ENCODE measurements around the gene PLEKHH2.

PLEKHH2 gene

DNA sequence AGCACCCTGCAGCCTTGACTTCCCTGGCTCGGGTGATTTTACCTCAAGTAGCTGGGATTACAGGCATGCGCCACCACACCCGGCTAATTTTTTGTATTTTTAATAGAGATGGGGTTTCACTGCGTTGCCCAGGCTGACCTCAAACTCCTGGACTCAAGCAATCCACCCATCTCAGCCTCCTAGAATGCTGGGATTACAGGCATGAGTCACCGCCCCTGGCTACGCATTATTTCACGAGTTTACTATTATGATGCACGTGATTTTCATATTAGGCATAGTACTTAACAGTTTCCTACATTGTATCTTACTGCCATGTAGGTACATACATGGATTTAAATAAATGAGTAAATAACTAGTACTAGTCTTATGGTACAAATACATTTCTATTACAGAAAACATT is 141.2 kb downstream of the PLEKHH2 start:
- Mint-ChIP-seq H3K27me3 (no peaks in the 10 kb centered on the region), H3K9me3 (no peaks in the 10 kb centered on the region), H3K4me3 (no peak overlapping the region), H3K4me1 (peaks cover 34% of the 10 kb centered on the region), H3K36me3 (ENCODE audit: low read depth) (peaks cover 16% of the 10 kb centered on the region), H3K27ac (no peak overlapping the region)
- ATAC-seq (no peak), DNase-seq (no peak)

DNA sequence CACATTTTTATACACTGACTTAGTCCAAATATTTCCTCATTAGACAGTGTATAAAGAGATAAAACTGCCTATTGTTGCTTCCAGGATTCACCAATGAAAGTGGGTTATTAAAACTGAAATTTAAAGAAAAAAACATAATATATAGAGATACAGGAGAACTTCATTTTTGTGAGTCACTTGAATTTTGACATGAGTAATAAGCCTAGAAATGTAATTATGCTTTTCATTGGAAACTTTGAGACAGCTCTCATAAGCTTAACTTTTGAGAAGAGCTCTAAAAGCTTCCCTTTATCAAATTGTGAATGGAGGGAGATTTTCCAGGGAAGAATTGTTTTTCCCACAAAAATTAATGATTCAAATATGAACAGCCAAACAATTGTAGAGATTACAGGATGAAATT is 150.8 kb downstream of the PLEKHH2 start:
- Mint-ChIP-seq H3K4me3 (no peak overlapping the region), H3K9me3 (no peaks in the 10 kb centered on the region), H3K27ac (peak overlapping the region; percentile 85), H3K27me3 (no peaks in the 10 kb centered on the region), H3K4me1 (peaks cover 44% of the 10 kb centered on the region), H3K36me3 (ENCODE audit: low read depth) (peaks cover 7% of the 10 kb centered on the region)
- DNase-seq (no peak), ATAC-seq (peak; percentile 85)

DNA sequence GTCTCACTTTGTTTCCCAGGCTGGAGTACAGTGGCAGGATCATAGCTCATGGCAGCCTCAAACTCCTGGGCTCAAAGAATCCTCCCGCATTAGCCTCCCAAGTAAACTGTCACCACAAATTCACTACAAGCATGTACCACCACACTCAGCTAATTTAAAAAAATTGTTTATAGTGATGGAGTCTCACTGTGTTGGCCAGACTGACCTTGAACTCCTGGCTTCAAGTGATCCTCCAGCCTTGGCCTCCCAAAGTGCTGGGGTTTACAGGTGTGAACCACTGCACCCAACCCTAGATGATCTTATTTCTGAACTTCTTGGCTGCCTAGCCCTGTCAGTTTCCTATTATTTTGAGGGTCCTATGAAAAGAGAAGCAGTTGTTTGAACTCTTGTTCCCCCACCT is 151.6 kb downstream of the PLEKHH2 start:
- H3K4me1 Mint-ChIP-seq, result peaks cover 44% of the 10 kb centered on the region
- H3K27me3 Mint-ChIP-seq, result no peaks in the 10 kb centered on the region
- ATAC-seq (no peak), DNase-seq (no peak)
- peak overlapping the region; percentile 85 for H3K27ac Mint-ChIP-seq
- no peak overlapping the region for H3K4me3 Mint-ChIP-seq
- H3K9me3 Mint-ChIP-seq, result no peaks in the 10 kb centered on the region
- peaks cover 9% of the 10 kb centered on the region for H3K36me3 Mint-ChIP-seq (ENCODE audit: low read depth)

GRCh38 chr2:43790147-43790546 is 153.1 kb downstream of the PLEKHH2 start:
- no peaks in the 10 kb centered on the region for H3K9me3 Mint-ChIP-seq
- no peak overlapping the region for H3K4me3 Mint-ChIP-seq
- no peak overlapping the region for H3K27ac Mint-ChIP-seq
- H3K4me1 Mint-ChIP-seq, result peaks cover 44% of the 10 kb centered on the region
- no peak for DNase-seq
- H3K36me3 Mint-ChIP-seq (ENCODE audit: low read depth), result peaks cover 11% of the 10 kb centered on the region
- no peaks in the 10 kb centered on the region for H3K27me3 Mint-ChIP-seq
- no peak for ATAC-seq

GRCh38 chr2:43791035-43791765 is 154.1 kb downstream of the PLEKHH2 start:
- DNase-seq, result no peak
- H3K9me3 Mint-ChIP-seq, result no peaks in the 10 kb centered on the region
- H3K4me3 Mint-ChIP-seq, result no peak overlapping the region
- ATAC-seq, result no peak
- H3K27ac Mint-ChIP-seq, result peak overlapping the region; percentile 39
- peaks cover 44% of the 10 kb centered on the region for H3K4me1 Mint-ChIP-seq
- H3K36me3 Mint-ChIP-seq (ENCODE audit: low read depth), result peaks cover 13% of the 10 kb centered on the region
- H3K27me3 Mint-ChIP-seq, result no peaks in the 10 kb centered on the region

- H3K27me3 Mint-ChIP-seq, result no peaks in the 10 kb centered on the region
- peaks cover 35% of the 10 kb centered on the region for H3K4me1 Mint-ChIP-seq
- no peak overlapping the region for H3K4me3 Mint-ChIP-seq
- no peaks in the 10 kb centered on the region for H3K9me3 Mint-ChIP-seq
- DNase-seq, result no peak
- H3K36me3 Mint-ChIP-seq (ENCODE audit: low read depth), result peaks cover 13% of the 10 kb centered on the region
- no peak overlapping the region for H3K27ac Mint-ChIP-seq
- no peak for ATAC-seq
Observed at GRCh38 chr2:43792653-43793052, 155.6 kb downstream of the PLEKHH2 start.

DNA sequence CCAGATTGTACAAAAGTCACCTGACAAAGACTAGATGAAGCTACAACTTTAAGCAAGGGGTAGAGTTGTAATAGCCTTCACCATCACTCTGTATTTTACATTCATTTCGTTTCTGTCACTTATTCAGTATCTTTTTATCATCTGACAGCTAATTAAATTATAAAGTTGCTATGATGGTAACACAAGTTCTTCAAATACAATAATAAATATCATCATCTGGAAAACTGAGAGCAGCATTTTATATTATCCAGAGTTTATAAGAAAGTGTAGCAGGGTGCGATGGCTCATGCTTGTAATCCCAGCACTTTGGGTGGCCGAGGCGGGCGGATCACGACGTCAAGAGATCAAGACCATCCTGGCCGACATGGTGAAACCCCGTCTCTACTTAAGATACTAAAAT is 157.9 kb downstream of the PLEKHH2 start:
- H3K27me3 Mint-ChIP-seq, result no peaks in the 10 kb centered on the region
- H3K4me3 Mint-ChIP-seq, result no peak overlapping the region
- ATAC-seq (no peak), DNase-seq (no peak)
- peaks cover 13% of the 10 kb centered on the region for H3K36me3 Mint-ChIP-seq (ENCODE audit: low read depth)
- no peaks in the 10 kb centered on the region for H3K9me3 Mint-ChIP-seq
- H3K4me1 Mint-ChIP-seq, result peaks cover 14% of the 10 kb centered on the region
- H3K27ac Mint-ChIP-seq, result no peak overlapping the region

DNA sequence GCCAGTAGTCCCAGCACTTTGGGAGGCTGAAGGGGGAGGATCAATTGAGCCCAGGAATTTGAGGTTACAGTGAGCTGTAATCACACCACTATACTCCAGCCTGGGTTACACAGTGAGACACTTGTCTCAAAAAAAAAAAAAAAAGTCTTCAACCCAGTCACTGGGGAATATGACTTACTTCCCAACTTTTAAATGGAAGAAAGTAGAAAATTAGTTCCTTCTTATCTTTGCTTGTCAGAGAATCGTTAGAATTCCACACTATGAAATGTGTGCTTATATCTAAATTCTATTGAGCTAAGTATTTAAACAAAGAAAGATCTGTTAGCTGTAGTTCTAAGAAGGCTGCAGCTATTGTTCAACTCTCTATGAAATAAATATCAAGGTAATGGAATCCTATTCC is 159.1 kb downstream of the PLEKHH2 start:
- Mint-ChIP-seq H3K27me3 (no peaks in the 10 kb centered on the region), H3K4me3 (no peak overlapping the region), H3K4me1 (peaks cover 3% of the 10 kb centered on the region), H3K36me3 (ENCODE audit: low read depth) (peaks cover 10% of the 10 kb centered on the region), H3K27ac (no peak overlapping the region), H3K9me3 (no peaks in the 10 kb centered on the region)
- DNase-seq, result no peak
- ATAC-seq, result no peak

DNA sequence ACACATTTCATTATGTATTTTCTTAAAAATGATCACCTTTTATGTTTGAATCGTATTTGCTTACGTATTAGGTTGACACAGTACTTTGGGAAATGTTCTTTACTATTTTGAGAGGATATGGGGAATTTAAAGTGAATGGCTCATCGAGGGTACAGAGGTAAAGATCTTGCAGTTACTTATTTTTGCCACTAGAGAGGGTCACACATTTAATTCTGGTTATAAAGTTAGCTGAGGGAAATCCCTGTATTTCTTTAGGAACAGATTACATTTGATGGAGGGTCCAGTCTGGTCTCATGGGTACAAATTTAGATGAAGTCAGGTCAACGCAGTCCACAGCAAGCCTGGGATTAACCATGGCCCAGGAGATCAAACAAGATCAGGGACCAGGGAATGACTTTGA is 161.2 kb downstream of the PLEKHH2 start:
- Mint-ChIP-seq H3K27me3 (no peaks in the 10 kb centered on the region), H3K27ac (no peak overlapping the region), H3K36me3 (ENCODE audit: low read depth) (peaks cover 5% of the 10 kb centered on the region), H3K4me1 (no peaks in the 10 kb centered on the region), H3K4me3 (no peak overlapping the region), H3K9me3 (no peaks in the 10 kb centered on the region)
- DNase-seq, result no peak
- ATAC-seq, result no peak

DNA sequence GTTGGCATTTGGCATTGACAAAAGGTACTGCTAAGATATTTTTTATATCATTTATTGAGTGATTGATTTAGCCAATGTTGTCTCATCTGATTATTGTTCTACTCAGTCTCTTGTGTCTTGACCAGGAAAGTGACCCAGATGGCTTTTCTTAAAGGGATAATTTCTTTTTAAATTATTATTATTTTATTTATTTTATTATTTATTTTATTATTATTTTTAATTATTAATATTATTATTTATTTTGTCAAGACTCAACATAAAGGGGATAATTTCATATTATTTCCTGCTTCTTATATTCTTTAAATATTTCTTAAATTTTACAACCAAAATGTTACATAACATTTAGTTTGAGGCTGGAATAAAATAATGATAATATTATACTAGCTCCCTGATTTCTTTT is 163.8 kb downstream of the PLEKHH2 start:
- Mint-ChIP-seq H3K9me3 (no peaks in the 10 kb centered on the region), H3K4me3 (no peak overlapping the region), H3K27me3 (no peaks in the 10 kb centered on the region), H3K36me3 (ENCODE audit: low read depth) (peaks cover 1% of the 10 kb centered on the region), H3K27ac (no peak overlapping the region), H3K4me1 (no peaks in the 10 kb centered on the region)
- DNase-seq (no peak), ATAC-seq (no peak)

DNA sequence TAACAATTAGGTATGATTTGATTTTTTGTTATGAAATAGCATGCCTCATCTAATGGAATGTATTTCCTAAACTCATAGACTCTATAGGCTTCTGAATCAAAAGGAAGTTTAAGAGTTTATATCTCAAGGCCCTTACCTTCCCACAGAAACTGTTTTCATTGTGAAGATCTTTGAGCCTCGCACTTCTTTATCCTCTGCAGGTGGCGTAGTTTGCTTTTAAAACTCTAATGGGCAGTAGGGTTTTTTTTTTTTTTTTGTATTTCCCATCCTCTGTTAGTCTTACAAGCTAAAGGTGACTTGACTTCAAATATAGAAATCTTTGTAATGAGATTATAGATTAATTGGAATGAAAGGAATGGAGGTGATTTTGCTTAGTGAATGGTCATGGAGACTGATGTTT is 165.1 kb downstream of the PLEKHH2 start:
- H3K27me3 Mint-ChIP-seq, result no peaks in the 10 kb centered on the region
- ATAC-seq (no peak), DNase-seq (no peak)
- H3K36me3 Mint-ChIP-seq (ENCODE audit: low read depth), result no peaks in the 10 kb centered on the region
- H3K4me3 Mint-ChIP-seq, result no peak overlapping the region
- H3K4me1 Mint-ChIP-seq, result no peaks in the 10 kb centered on the region
- H3K27ac Mint-ChIP-seq, result no peak overlapping the region
- no peaks in the 10 kb centered on the region for H3K9me3 Mint-ChIP-seq

DNA sequence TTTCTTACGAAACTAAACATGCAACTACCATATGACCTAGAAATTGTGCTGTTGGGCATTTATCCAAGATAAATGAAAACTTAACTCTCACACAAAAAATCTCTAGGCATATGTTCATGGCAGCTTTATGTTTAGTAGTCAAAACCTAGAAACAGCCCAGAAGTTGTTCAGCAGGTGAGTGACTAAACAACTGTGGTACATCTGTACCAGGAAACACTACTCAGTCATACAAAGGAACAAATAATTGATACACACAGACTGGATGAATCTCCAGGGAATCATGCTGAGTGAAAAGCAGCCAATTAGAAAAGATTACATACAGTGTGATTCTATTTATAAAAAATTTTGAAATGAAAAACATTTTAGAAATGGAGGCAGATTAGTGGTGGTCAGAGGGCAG is 166.1 kb downstream of the PLEKHH2 start:
- Mint-ChIP-seq H3K27me3 (no peaks in the 10 kb centered on the region), H3K36me3 (ENCODE audit: low read depth) (peaks cover 1% of the 10 kb centered on the region), H3K4me1 (no peaks in the 10 kb centered on the region), H3K27ac (no peak overlapping the region), H3K9me3 (no peaks in the 10 kb centered on the region), H3K4me3 (no peak overlapping the region)
- no peak for DNase-seq
- no peak for ATAC-seq

- Mint-ChIP-seq H3K4me1 (no peaks in the 10 kb centered on the region), H3K4me3 (no peak overlapping the region), H3K9me3 (no peaks in the 10 kb centered on the region), H3K27me3 (no peaks in the 10 kb centered on the region), H3K27ac (no peak overlapping the region), H3K36me3 (ENCODE audit: low read depth) (peaks cover 1% of the 10 kb centered on the region)
- ATAC-seq, result no peak
- no peak for DNase-seq
Observed at GRCh38 chr2:43806719-43807031, 169.6 kb downstream of the PLEKHH2 start.

GRCh38 chr2:43810452-43810851 is 173.4 kb downstream of the PLEKHH2 start:
- no peak for ATAC-seq
- Mint-ChIP-seq H3K36me3 (ENCODE audit: low read depth) (peaks cover 1% of the 10 kb centered on the region), H3K4me3 (no peak overlapping the region), H3K4me1 (no peaks in the 10 kb centered on the region), H3K27ac (no peak overlapping the region), H3K27me3 (no peaks in the 10 kb centered on the region), H3K9me3 (no peaks in the 10 kb centered on the region)
- DNase-seq, result no peak

DNA sequence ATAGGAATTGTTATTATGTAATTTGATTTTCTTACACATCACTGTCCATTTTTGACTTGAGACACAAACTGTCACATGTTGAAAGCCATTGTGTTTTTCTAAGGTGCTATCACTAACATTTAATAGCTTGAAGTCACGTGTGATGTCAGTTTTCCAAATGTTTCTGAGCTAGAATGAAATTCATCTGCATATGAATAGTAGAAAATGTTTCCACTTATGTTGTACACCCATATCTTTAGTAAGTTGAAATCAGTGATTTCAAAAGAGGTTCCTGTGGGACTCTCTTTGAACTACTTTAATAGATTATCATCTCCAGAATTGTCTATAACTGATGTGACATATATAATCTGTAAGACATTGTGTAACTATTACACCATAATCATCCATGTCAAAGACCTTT is 173.8 kb downstream of the PLEKHH2 start:
- Mint-ChIP-seq H3K27me3 (no peaks in the 10 kb centered on the region), H3K27ac (no peak overlapping the region), H3K36me3 (ENCODE audit: low read depth) (peaks cover 1% of the 10 kb centered on the region), H3K4me3 (no peak overlapping the region), H3K9me3 (no peaks in the 10 kb centered on the region), H3K4me1 (no peaks in the 10 kb centered on the region)
- ATAC-seq (no peak), DNase-seq (no peak)

GRCh38 chr2:43812006-43812405 is 174.9 kb downstream of the PLEKHH2 start:
- H3K4me3 Mint-ChIP-seq, result no peak overlapping the region
- H3K9me3 Mint-ChIP-seq, result no peaks in the 10 kb centered on the region
- no peak overlapping the region for H3K27ac Mint-ChIP-seq
- ATAC-seq (no peak), DNase-seq (no peak)
- no peaks in the 10 kb centered on the region for H3K27me3 Mint-ChIP-seq
- H3K36me3 Mint-ChIP-seq (ENCODE audit: low read depth), result peaks cover 1% of the 10 kb centered on the region
- H3K4me1 Mint-ChIP-seq, result no peaks in the 10 kb centered on the region

All from activated naive CD8-positive, alpha-beta T cell treated with anti-CD3 and anti-CD28 coated beads, Interleukin-2, amount 50 U/mL, for 24 hours (primary cell).